GM19193 (cell line): Measurements from ENCODE around the gene NYAP1.

Experiments
- POLR2A ChIP-seq: IDR thresholded peaks from 4 replicates; pipeline ENCODE4 v1.6.1; 2011; ENCODE audit not compliant: insufficient read depth, insufficient read length; ENCODE audit errors: extremely low read depth

The NYAP1 gene

GRCh38 chr7:100489824-100490223 is 6.1 kb downstream of the NYAP1 start:
- TF ChIP-seq POLR2A = no peak

- TF ChIP-seq POLR2A = no peak
Measured at GRCh38 chr7:100490483-100491191, 6.9 kb downstream of the NYAP1 start.

GRCh38 chr7:100491192-100491578 is 7.5 kb downstream of the NYAP1 start:
- TF ChIP-seq POLR2A = no peak

- TF ChIP-seq POLR2A = no peak
Measured at GRCh38 chr7:100492738-100493475, 9.2 kb downstream of the NYAP1 start.

- no peak for TF ChIP-seq POLR2A
Measured at GRCh38 chr7:100493476-100494264, 9.9 kb downstream of the NYAP1 start.

- TF ChIP-seq POLR2A = no peak
Measured at GRCh38 chr7:100496509-100496908, 12.8 kb downstream of the NYAP1 start.

GRCh38 chr7:100504887-100505611 is 21.3 kb downstream of the NYAP1 start:
- no peak for TF ChIP-seq POLR2A

- TF ChIP-seq POLR2A = no peak
Measured at GRCh38 chr7:100506356-100506923, 22.7 kb downstream of the NYAP1 start.

GRCh38 chr7:100509231-100509630 is 25.5 kb downstream of the NYAP1 start:
- TF ChIP-seq POLR2A = no peak

- no peak for TF ChIP-seq POLR2A
Measured at GRCh38 chr7:100510437-100511239, 26.9 kb downstream of the NYAP1 start.

GRCh38 chr7:100513212-100513810 is 29.6 kb downstream of the NYAP1 start:
- no peak for TF ChIP-seq POLR2A

- no peak for TF ChIP-seq POLR2A
Measured at GRCh38 chr7:100515072-100515532, 31.4 kb downstream of the NYAP1 start.

GRCh38 chr7:100516135-100516812 is 32.5 kb downstream of the NYAP1 start:
- no peak for TF ChIP-seq POLR2A
